Epithelial cell of alveolus of lung (primary cell): Measurements from ENCODE around the gene CLCA1. TPM values are rescaled to one million over a fixed set of nuclear protein-coding genes. Genes with fewer than 3 reads are reported as not detected.

Experiments
- total RNA-seq: library from RNA; depleted of rRNA; stranded (reverse); fragments of >200 nt; gene quantifications from 2 replicates; pipeline ENCODE4 v1.2.1, GENCODE V29; 2015

CLCA1 gene, protein sequence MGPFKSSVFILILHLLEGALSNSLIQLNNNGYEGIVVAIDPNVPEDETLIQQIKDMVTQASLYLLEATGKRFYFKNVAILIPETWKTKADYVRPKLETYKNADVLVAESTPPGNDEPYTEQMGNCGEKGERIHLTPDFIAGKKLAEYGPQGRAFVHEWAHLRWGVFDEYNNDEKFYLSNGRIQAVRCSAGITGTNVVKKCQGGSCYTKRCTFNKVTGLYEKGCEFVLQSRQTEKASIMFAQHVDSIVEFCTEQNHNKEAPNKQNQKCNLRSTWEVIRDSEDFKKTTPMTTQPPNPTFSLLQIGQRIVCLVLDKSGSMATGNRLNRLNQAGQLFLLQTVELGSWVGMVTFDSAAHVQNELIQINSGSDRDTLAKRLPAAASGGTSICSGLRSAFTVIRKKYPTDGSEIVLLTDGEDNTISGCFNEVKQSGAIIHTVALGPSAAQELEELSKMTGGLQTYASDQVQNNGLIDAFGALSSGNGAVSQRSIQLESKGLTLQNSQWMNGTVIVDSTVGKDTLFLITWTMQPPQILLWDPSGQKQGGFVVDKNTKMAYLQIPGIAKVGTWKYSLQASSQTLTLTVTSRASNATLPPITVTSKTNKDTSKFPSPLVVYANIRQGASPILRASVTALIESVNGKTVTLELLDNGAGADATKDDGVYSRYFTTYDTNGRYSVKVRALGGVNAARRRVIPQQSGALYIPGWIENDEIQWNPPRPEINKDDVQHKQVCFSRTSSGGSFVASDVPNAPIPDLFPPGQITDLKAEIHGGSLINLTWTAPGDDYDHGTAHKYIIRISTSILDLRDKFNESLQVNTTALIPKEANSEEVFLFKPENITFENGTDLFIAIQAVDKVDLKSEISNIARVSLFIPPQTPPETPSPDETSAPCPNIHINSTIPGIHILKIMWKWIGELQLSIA
- not detected in 2 replicates for total RNA-seq

DNA sequence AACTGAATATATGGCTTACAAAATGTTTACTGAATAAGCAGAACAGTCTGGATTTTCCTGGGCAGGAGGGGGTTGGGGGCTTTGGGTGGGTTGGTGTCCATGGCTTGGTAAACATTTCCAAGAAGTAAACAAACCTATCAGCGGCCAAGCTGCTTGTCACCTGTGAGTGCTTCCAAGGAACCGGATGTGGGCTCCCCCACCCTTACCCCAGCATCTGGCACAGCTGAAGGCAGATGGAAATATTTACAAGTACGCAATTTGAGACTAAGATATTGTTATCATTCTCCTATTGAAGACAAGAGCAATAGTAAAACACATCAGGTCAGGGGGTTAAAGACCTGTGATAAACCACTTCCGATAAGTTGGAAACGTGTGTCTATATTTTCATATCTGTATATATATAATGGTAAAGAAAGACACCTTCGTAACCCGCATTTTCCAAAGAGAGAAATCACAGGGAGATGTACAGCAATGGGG is at the start of gene CLCA1:
Gene CLCA1, plus strand, starts transcription at position 427 of the 477 bp plus-strand sequence. Its CDS starts 45 bp downstream, at position 472.

DNA sequence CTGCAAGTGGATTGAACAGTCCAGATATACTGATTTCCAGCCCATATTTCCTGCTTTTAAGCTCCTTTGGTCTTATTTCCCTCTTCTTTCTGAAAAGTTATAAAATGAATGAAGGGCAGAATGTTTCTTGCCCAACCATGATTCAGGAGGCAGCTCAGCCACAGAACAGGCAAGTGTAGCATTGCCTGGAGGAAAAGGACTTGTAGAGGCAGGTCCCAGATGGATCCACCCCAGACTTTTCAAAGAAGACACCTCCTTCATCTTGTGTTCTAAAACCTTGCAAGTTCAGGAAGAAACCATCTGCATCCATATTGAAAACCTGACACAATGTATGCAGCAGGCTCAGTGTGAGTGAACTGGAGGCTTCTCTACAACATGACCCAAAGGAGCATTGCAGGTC is 44.9 kb upstream of the CLCA1 start, which contains the start of gene CLCA2:
Gene CLCA2, plus strand, starts transcription at position 299 of the 400 bp plus-strand sequence. Its CDS starts 77 bp downstream, at position 376.

DNA sequence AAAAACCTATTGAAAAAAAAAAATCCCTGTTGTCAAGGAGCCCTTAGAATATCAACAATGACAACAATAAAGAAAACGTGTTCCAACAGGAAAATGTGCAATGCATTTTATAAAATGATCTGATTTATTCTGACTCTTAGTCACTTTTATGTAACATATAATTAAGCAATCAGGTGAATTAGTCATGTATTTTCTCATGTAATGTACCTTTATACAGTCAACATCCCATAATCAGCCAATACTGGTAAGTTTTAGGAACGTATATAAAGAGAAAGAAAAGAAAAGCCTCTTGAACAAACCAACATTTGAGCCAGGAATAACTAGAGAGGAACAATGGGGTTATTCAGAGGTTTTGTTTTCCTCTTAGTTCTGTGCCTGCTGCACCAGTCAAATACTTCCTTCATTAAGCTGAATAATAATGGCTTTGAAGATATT is 78.1 kb downstream of the CLCA1 start, which contains the start of gene CLCA4:
Gene CLCA4, plus strand, starts transcription at position 292 of the 435 bp plus-strand sequence. Its CDS starts 42 bp downstream, at position 334.

Other genes starting within 250 kb of the CLCA1 start
- 12.9 and 25.2 TPM in 2 replicates for gene ODF2L, start 72.6 kb upstream of the CLCA1 start, total RNA-seq
- gene CLCA2, start 44.8 kb upstream of the CLCA1 start, total RNA-seq, result 1.2 TPM in 1 of 2 replicates, not detected in the other
- gene CLCA4, start 78.2 kb downstream of the CLCA1 start, total RNA-seq, result not detected in 2 replicates
- 38.8 and 40.1 TPM in 2 replicates for gene SH3GLB1, start 235.6 kb downstream of the CLCA1 start, total RNA-seq